ENCODE results near the gene CNIH2.
A peak's percentile ranks its signal among the peaks of the same experiment; 100 is the strongest.
"Not testable (repeated sequence)": the region's sequence is repeated elsewhere in the genome, so short reads cannot be mapped to it uniquely, and the experiment has no call there.

Gene CNIH2

GRCh38 chr11:66309475-66309874 is 31.5 kb downstream of the CNIH2 start:
- peaks cover 18% of the 10 kb centered on the region for H3K4me1 Mint-ChIP-seq (ENCODE audit: low read depth)
- no peaks in the 10 kb centered on the region for H3K9me3 Mint-ChIP-seq
- no peak overlapping the region for H3K27ac Mint-ChIP-seq

GRCh38 chr11:66310324-66310723 is 32.3 kb downstream of the CNIH2 start:
- H3K4me3 Mint-ChIP-seq: no peak overlapping the region
- no peaks in the 10 kb centered on the region for H3K9me3 Mint-ChIP-seq
- no peaks in the 10 kb centered on the region for H3K27me3 Mint-ChIP-seq
- no peaks in the 10 kb centered on the region for H3K36me3 Mint-ChIP-seq (ENCODE audit: low read depth)
- peaks cover 26% of the 10 kb centered on the region for H3K4me1 Mint-ChIP-seq (ENCODE audit: low read depth)
- no peak overlapping the region for H3K27ac Mint-ChIP-seq

More at GRCh38 chr11:66309475-66309874, 31.5 kb downstream of the CNIH2 start:
- Mint-ChIP-seq H3K4me3 (no peak overlapping the region), H3K36me3 (ENCODE audit: low read depth) (no peaks in the 10 kb centered on the region), H3K27me3 (peaks cover 3% of the 10 kb centered on the region)

GRCh38 chr11:66310803-66311440 is 32.9 kb downstream of the CNIH2 start:
- H3K36me3 Mint-ChIP-seq (ENCODE audit: low read depth); H3K27ac Mint-ChIP-seq: not testable (repeated sequence)

GRCh38 chr11:66311470-66311964 is 33.5 kb downstream of the CNIH2 start:
- Mint-ChIP-seq H3K4me1 (ENCODE audit: low read depth) (peaks cover 36% of the 10 kb centered on the region), H3K27ac (peak overlapping the region; percentile 98), H3K27me3 (no peaks in the 10 kb centered on the region), H3K9me3 (no peaks in the 10 kb centered on the region), H3K36me3 (ENCODE audit: low read depth) (no peaks in the 10 kb centered on the region), H3K4me3 (peak overlapping the region; percentile 94)

More at GRCh38 chr11:66310803-66311440, 32.9 kb downstream of the CNIH2 start:
- H3K9me3 Mint-ChIP-seq, H3K27me3 Mint-ChIP-seq, H3K4me3 Mint-ChIP-seq: not testable (repeated sequence)
- peaks cover 32% of the 10 kb centered on the region for H3K4me1 Mint-ChIP-seq (ENCODE audit: low read depth)

GRCh38 chr11:66311965-66312548 is 34.1 kb downstream of the CNIH2 start:
- H3K27me3 Mint-ChIP-seq: no peaks in the 10 kb centered on the region
- peaks cover 37% of the 10 kb centered on the region for H3K4me1 Mint-ChIP-seq (ENCODE audit: low read depth)
- H3K27ac Mint-ChIP-seq: peak overlapping the region; percentile 98
- no peaks in the 10 kb centered on the region for H3K36me3 Mint-ChIP-seq (ENCODE audit: low read depth)
- H3K9me3 Mint-ChIP-seq: no peaks in the 10 kb centered on the region
- H3K4me3 Mint-ChIP-seq: peak overlapping the region; percentile 94

GRCh38 chr11:66312549-66313320 is 34.8 kb downstream of the CNIH2 start:
- peak overlapping the region; percentile 98 for H3K27ac Mint-ChIP-seq
- peak overlapping the region; percentile 94 for H3K4me3 Mint-ChIP-seq
- no peaks in the 10 kb centered on the region for H3K9me3 Mint-ChIP-seq
- peaks cover 44% of the 10 kb centered on the region for H3K4me1 Mint-ChIP-seq (ENCODE audit: low read depth)
- H3K36me3 Mint-ChIP-seq (ENCODE audit: low read depth): no peaks in the 10 kb centered on the region
- H3K27me3 Mint-ChIP-seq: no peaks in the 10 kb centered on the region

GRCh38 chr11:66313321-66314185 is 35.6 kb downstream of the CNIH2 start:
- Mint-ChIP-seq H3K9me3 (no peaks in the 10 kb centered on the region), H3K4me3 (peak overlapping the region; percentile 60), H3K27me3 (no peaks in the 10 kb centered on the region), H3K36me3 (ENCODE audit: low read depth) (no peaks in the 10 kb centered on the region), H3K4me1 (ENCODE audit: low read depth) (peaks cover 52% of the 10 kb centered on the region), H3K27ac (peak overlapping the region; percentile 81)

- peak overlapping the region; percentile 60 for H3K4me3 Mint-ChIP-seq
- peaks cover 58% of the 10 kb centered on the region for H3K4me1 Mint-ChIP-seq (ENCODE audit: low read depth)
- no peaks in the 10 kb centered on the region for H3K36me3 Mint-ChIP-seq (ENCODE audit: low read depth)
- peak overlapping the region; percentile 81 for H3K27ac Mint-ChIP-seq
- no peaks in the 10 kb centered on the region for H3K27me3 Mint-ChIP-seq
- no peaks in the 10 kb centered on the region for H3K9me3 Mint-ChIP-seq
Observed at GRCh38 chr11:66314186-66314501, 36.2 kb downstream of the CNIH2 start.

GRCh38 chr11:66314561-66315497 is 36.9 kb downstream of the CNIH2 start:
- Mint-ChIP-seq H3K4me3 (peak overlapping the region; percentile 70), H3K4me1 (ENCODE audit: low read depth) (peaks cover 61% of the 10 kb centered on the region), H3K27me3 (no peaks in the 10 kb centered on the region), H3K36me3 (ENCODE audit: low read depth) (no peaks in the 10 kb centered on the region), H3K27ac (peak overlapping the region; percentile 89), H3K9me3 (no peaks in the 10 kb centered on the region)

GRCh38 chr11:66315498-66315885 is 37.5 kb downstream of the CNIH2 start:
- no peaks in the 10 kb centered on the region for H3K27me3 Mint-ChIP-seq
- H3K9me3 Mint-ChIP-seq: no peaks in the 10 kb centered on the region
- H3K36me3 Mint-ChIP-seq (ENCODE audit: low read depth): no peaks in the 10 kb centered on the region
- peak overlapping the region; percentile 70 for H3K4me3 Mint-ChIP-seq
- H3K27ac Mint-ChIP-seq: peak overlapping the region; percentile 89
- peaks cover 65% of the 10 kb centered on the region for H3K4me1 Mint-ChIP-seq (ENCODE audit: low read depth)

GRCh38 chr11:66315921-66316811 is 38.2 kb downstream of the CNIH2 start:
- H3K36me3 Mint-ChIP-seq (ENCODE audit: low read depth): no peaks in the 10 kb centered on the region
- no peaks in the 10 kb centered on the region for H3K9me3 Mint-ChIP-seq
- peak overlapping the region; percentile 89 for H3K27ac Mint-ChIP-seq
- peaks cover 65% of the 10 kb centered on the region for H3K4me1 Mint-ChIP-seq (ENCODE audit: low read depth)
- no peaks in the 10 kb centered on the region for H3K27me3 Mint-ChIP-seq
- H3K4me3 Mint-ChIP-seq: peak overlapping the region; percentile 70

- H3K4me1 Mint-ChIP-seq (ENCODE audit: low read depth): peaks cover 63% of the 10 kb centered on the region
- no peaks in the 10 kb centered on the region for H3K9me3 Mint-ChIP-seq
- H3K36me3 Mint-ChIP-seq (ENCODE audit: low read depth): no peaks in the 10 kb centered on the region
- H3K27me3 Mint-ChIP-seq: no peaks in the 10 kb centered on the region
- H3K4me3 Mint-ChIP-seq: peak within 1 kb of the TSS; percentile 71
- H3K27ac Mint-ChIP-seq: peak within 1 kb of the TSS; percentile 97
Observed at GRCh38 chr11:66316849-66317251, 38.9 kb downstream of the CNIH2 start, which contains the start of gene CD248. TSS of gene CD248 (minus strand) at chr11:66317044. CDS start at chr11:66317027, 17 bp downstream.

- H3K27ac Mint-ChIP-seq: peak overlapping the region; percentile 97
- no peaks in the 10 kb centered on the region for H3K36me3 Mint-ChIP-seq (ENCODE audit: low read depth)
- H3K4me3 Mint-ChIP-seq: peak overlapping the region; percentile 71
- H3K27me3 Mint-ChIP-seq: no peaks in the 10 kb centered on the region
- H3K4me1 Mint-ChIP-seq (ENCODE audit: low read depth): peaks cover 60% of the 10 kb centered on the region
- no peaks in the 10 kb centered on the region for H3K9me3 Mint-ChIP-seq
Observed at GRCh38 chr11:66317322-66317722, 39.3 kb downstream of the CNIH2 start.

Measured in stimulated activated naive CD8-positive, alpha-beta T cell treated with anti-CD3 and anti-CD28 coated beads, Interleukin-15, Interleukin-2, amounts not matched to agents 100 ng/mL and 50 ng/mL, for 24 hours (primary cell).